DMS53 (cell line): Measurements from ENCODE around the gene DLG2.
A peak's percentile ranks its signal among the peaks of the same experiment; 100 is the strongest.

Experiments
- DNase-seq: peaks from one replicate; lab custom pipeline; 2025; lab: John Stamatoyannopoulos, UW

Gene DLG2

DNA sequence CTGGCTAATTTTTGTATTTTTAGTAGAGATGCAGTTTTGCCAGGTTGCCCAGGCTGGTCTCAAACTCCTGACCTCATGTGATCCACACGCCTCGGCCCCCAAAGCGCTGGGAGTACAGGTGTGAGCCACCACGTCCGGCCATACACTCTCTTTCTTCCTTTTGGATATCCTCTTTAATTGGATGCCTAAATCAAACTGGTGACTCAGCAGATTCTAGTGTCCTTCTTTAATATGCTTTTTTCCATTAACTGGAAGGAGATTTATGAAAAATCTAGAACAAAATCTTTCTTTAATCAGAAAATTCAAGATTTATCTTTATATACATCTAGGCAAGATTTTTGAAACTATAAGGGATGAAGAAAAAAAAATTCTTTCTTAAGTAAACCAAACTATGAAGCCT is 1371.7 kb downstream of the DLG2 start:
- DNase-seq: peak; percentile 31

DNA sequence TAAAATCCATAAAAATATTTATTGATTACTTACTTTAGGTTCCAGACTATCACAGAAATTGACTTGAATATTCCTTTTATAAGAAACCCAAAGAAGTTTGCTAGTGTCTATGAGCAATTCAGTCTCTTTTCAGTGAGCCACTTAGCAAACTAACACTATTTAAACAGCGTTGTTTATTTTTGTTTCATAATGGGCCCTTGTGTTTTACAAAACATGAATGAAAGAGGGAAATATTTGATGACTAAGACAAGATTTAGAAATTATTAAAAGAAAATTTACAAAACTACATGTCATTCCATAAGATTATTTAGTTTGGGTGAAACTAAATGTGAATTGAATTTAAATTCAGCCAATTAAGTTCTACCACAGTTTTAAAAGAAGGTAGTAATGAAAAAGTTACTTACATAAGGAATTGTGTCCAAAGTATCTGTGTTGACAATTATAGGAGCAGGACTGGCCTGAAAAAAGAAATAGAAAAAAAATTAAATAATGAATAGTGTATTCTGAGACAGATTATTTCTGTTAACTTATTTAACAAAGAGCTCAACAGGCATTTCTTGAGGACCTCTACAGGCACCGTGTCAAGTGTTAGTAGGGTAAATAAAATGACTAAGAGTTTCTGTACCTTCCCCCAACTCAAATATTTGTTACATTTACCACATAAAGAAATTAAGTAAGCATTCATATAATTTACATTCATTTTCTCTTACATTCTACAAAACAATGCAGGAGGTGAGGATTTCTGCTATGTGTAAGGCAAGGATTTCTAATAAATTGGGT is 1376.1 kb downstream of the DLG2 start:
- DNase-seq: peak; percentile 94

DNA sequence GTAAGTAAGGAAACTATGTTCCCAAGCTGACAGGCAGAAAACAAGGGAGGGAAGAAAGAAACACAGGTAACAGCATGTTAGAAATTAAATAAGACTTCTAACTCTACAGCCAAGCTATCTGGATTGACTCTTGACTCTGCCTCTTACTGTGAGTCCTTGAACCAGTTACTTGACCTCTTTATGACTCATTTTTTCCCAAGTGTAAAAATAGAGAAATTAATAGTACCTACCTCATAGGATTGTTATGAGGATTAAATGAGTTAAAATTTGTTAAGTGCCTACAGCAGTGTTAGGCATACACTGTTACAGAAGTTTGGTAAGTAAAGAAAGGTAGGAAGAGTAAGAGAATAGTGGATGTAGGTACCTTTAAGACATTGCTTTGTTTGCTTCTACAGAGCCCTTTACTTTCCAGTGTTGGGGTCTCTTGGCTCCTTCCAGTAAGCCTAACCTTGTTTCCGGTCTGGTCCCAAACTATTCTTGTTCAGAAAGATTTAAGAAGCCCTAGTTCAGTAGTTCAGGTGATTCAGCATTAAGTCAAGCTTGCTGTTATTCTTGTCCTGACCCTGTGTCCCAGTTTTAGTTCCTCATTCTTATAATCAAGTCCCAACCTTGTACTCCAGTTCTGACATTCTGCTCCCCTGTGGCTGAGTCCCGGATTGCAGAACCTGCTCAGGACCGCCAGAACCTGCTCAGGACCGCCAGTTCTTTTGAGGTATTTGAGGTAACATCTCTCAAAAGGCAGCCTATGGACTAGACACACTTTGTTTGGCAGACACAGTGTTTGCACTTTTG is 1377.6 kb downstream of the DLG2 start:
- peak; percentile 83 for DNase-seq

DNA sequence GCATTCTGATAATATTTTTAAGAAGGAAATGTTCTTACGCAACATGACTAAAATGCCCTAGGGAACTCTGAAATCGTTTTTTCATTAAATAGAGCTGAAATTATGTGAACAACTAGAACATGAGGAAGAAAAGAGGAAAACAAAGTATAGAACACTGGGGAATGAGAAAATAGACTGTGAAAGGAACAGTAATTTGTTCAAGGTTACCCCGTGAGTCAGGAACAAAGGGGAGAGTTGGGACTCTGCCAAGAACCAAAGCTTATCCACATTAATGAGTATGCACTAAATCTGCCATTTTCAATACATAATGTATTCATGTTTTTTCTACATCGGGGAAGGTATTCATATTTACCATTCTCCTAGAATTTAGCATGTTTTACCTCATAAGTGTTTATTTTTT is 1379.2 kb downstream of the DLG2 start:
- no peak for DNase-seq

- no peak for DNase-seq
Observed at GRCh38 chr11:84247129-84247528, 1380.0 kb downstream of the DLG2 start.

DNA sequence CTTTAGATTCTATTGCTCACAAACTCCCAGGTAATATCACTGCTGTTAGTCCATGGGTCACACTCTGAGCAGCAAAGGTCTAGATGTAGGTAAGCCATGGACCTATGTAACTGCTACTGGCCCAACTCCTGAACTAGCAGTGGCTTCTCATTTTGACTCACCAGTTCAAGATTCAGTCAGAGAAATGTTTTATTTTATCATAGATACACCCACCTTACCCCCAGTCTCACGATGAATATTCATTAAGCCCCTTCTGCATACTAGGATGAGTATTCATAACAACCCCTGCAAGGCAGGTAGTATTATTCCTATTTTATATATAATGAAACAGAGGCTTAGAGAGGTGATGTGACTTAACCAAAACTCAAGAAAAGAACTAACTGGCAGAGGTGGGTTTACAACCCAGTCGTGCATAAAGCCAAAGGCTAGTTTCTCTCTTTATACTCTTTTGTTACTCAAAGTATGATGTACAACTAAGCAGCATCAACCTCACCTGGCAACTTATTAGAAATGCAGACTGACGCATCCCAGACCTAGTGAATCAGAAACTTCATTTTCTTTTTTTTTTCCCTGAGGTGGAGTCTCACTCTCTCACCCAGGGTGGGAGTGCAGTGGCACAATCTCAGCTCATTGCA is 1383.4 kb downstream of the DLG2 start:
- no peak for DNase-seq

DNA sequence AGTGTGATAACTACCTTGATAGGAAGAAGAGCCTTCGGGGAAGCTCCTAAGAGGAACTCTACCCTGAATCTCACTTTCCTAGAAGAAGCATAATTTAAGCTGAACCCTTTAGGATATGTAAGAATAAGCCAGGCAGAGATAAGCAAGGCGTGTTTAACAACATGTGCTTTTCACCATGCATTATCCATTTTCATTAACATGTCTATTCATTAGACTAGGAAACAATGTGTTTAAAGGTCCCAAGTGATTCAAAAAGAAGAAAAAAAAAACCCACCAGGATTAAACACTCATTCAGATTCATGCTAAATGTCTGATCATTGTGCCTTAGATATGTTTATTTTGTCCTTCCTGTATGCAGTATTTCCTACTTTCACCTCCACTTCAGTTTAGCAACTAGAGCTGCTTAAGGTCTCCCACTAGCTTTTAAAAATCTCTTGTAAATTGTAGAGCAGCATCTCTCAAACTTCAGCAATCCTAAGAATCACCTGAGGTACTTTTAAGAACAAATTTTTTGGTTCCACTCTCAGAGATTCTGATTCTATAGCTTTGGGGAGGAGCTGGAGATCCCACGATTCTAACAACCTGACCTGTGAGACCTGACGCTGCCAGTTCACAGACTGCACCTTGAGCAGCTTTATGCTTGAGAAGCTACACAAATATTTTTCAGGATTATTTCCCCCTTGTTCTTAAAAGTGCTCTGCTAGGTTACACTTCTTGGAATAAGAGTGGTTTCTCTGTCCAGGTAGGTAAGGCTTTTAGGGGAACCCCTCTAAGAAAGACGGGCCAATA is 1385.6 kb downstream of the DLG2 start:
- no peak for DNase-seq

- no peak for DNase-seq
Observed at GRCh38 chr11:84240847-84241246, 1386.3 kb downstream of the DLG2 start.

DNA sequence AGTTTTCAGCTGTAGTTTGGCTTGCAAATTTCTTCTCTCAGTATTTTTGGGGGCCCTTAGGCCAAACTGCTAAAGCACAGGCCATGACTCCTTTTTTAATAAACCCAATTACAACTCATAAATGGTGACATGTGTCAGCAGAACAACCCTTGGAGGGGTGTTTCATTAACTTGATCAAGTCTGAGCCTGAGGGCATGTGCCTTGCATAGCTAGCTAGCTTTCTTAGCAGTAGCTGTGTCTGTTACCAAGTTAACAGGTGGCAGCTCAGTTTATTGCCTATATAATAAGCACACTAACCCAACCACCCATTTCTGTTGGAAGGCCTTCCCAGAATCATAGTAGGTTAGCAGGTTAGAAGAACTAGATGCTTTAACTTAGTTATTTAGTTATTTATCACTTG is 1390.7 kb downstream of the DLG2 start:
- DNase-seq: no peak

DNA sequence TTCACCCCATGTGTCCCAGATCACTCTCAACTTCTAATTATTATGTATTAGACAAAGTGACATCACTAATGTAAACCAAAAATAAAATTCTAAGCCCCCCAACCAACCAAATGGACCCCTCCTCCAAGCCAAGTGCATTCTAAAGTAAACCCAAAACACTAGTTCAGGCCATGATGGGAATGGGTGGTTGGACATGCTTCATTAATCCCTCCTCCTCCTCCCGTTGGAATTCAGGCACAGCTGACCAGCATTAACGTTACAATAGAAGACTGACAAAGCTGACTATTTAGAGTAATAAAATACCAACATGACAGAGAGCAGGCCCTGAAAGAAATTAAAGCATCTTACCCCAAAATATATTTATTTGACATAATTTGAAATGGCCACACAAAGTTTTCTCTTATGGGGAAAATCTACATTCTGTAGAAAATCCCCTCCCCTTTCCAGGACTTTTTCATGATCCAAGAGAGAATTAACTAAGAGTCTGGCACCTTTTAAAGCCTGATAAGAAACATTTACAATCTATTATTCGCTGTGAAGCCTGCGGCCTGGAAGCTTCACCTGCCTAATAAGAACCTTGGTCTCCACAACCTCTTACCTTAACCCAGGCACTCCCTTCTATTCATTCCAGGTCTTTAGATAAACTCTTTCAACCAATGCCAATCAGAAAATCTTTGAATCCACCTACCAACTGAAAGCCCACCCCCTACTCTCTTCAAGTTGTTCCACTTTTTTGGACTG is 1392.5 kb downstream of the DLG2 start:
- no peak for DNase-seq

DNA sequence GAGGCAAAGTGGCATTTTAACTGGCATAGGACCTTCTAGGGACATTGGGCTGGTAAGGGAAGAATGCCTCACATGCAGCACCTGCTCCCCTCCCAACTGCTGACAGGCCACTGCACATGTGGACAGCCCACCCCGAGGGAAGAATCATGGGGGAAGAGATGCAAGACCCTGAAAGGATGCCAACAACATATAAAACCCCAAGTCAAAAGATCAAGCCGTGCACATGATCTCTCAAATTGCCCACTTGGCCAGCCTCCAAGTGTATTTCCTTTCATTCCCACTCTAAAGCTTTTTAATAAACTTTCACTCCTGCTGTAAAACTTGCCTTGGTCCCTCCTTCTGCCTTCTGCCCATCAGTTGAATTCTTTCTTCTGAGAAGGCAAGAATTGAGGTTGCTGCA is 1393.1 kb downstream of the DLG2 start:
- DNase-seq: no peak

DNA sequence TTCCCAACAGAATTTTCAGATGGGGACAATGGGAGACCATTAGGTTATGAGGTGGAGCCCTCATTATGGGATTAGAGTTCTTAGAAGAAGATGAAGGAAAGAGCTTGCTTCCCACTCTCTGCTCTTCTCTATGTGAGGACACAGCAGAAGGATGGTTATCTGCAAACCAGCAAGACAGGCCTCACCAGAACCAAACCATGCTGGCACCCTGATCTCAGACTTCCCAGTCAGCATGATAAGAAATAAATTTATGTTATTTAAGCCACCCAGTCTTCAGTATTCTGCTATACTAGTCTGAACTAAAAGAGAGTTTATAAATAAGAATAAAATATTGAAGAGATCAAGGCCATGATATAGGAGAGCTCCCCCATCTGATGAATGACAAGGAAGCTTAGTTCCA is 1394.6 kb downstream of the DLG2 start:
- DNase-seq: no peak

GRCh38 chr11:84230402-84230801 is 1396.7 kb downstream of the DLG2 start:
- DNase-seq: no peak

- no peak for DNase-seq
Observed at GRCh38 chr11:84227970-84228665, 1399.0 kb downstream of the DLG2 start.

DNA sequence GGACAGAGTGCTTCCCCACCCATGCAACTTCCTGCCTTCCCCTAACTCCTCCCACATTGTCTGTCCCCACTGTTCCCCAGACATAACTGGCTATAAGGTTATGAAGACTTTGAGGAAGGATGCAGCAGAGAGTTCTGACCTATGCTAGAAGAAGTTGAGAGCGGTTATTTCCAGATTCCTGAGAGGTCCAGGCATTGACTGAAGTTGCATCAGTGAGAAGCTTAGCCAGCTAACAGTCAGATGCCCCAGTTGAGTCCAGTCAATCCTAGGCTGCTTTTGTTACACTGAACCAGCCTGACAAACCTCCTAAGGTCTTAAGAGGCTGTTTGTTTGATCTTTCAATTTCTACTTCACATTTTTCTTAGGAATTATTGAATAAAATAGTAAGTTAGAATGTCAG is 1403.1 kb downstream of the DLG2 start:
- DNase-seq: no peak

DNA sequence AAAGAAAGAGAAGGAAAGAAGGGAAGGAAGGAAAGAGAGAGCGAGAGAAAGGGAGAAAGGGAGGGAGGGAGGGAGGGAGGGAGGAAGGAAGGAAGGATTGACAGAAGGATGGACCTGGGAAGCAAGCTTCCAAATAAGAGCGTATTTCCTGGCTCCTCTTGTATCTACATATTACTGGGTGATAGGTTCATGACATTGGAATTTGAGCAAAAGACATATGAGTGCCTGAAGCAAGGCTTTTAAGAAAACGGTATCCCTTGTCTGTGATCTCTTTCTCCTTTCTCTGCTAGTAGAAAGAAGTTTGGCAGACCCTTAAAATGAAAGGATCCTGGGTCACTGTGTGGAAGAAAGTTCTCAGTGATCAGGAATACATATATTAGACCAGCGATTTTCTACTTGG is 1408.8 kb downstream of the DLG2 start:
- no peak for DNase-seq

- no peak for DNase-seq
Observed at GRCh38 chr11:84215672-84216071, 1411.5 kb downstream of the DLG2 start.

GRCh38 chr11:84214557-84214956 is 1412.6 kb downstream of the DLG2 start:
- no peak for DNase-seq

DNA sequence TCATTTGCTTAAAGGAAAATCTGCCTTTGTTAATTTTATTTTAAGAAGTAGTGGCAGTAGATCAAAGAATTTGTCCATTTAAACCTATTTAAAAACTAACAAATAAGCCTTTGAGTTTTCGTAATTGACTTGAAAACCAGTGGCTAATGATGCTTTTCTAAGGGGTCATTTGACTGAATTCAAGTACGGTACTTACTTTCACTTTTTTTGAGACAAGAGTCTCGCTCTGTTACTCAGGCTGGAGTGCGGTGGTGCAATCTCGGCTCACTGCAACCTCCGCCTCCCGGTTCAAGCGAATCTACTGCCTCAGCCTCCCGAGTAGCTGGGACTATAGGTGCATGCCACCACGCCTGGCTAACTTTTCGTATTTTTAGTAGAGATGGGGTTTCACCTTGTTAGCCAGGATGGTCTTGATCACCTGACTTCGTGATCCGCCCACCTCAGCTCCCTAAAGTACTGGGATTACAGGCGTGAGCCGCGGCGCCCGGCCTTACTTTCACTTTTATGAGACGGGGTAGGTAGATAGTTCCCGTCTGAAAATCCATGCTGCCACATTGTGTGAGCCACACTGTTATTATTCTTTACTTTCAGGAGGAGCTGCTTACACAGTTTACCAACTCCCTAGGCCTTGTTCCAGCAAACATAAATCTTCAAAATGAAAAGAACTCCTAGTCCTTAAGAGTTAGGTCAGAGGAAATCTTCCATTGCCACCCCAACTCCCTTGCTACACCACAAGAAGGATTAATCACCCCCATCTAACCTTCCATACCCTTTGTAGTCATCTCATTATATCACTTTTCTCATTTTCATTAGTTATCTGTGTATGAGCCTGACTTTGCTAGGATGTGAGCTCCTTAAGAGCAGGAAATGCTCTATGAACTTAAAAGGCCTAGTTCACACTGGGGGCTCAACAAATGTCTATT is 1414.4 kb downstream of the DLG2 start:
- DNase-seq: no peak

- no peak for DNase-seq
Observed at GRCh38 chr11:84211896-84212295, 1415.2 kb downstream of the DLG2 start.
